H1 (cell line): ENCODE measurements around the gene RNF126. TPM values are rescaled to one million over a fixed set of nuclear protein-coding genes. Genes with fewer than 3 reads are reported as not detected.

Source experiments
- CTCF ChIA-PET: fragments of 300-600 bp; sonication (Branson Sonifier 250); formaldehyde crosslinking; loops from one replicate; lab custom pipeline; 2021; ENCODE audit not compliant: partially characterized antibody; lab: Charles Lee
- POLR2A ChIA-PET: fragments of 300-600 bp; sonication (Branson Sonifier 250); formaldehyde crosslinking; loops from one replicate; lab custom pipeline; 2021; ENCODE audit warnings: inconsistent platforms; ENCODE audit not compliant: partially characterized antibody; lab: Charles Lee
- DNase-seq, 2 experiments: peaks; one replicate each; pipeline versions ENCODE4 v3.0.0 to v3.0.0-alpha.2; 2010 to 2022; ENCODE audit warnings: low spot score in 2 of 2, low read depth in 1 of 2, mixed read lengths in 1 of 2
- FAIRE-seq: peaks from 2 replicates; lab custom pipeline; 2011; peaks lifted over from hg19 to GRCh38; lab: Jason Lieb, UNC
- H2AFZ ChIP-seq: 2 replicates; pipeline ENCODE4 v1.8.1; 2012; ENCODE audit warnings: low read length, inconsistent platforms
- H2AK5ac ChIP-seq: 2 replicates; pipeline ENCODE4 v1.6.1; 2013; ENCODE audit warnings: low read depth, low read length
- H2BK120ac ChIP-seq: replicated peaks from 2 replicates; pipeline ENCODE3; 2013; ENCODE audit warnings: low read depth, low read length, inconsistent platforms
- H2BK12ac ChIP-seq: 2 replicates; pipeline ENCODE4 v1.6.1; 2013; ENCODE audit warnings: low read depth, low read length
- H2BK15ac ChIP-seq: 2 replicates; pipeline ENCODE4 v1.6.1; 2013; ENCODE audit warnings: low read length
- H2BK20ac ChIP-seq: 2 replicates; pipeline ENCODE4 v1.6.1; 2013; ENCODE audit warnings: low read length
- H2BK5ac ChIP-seq: 2 replicates; pipeline ENCODE4 v1.6.1; 2013; ENCODE audit warnings: low read depth, low read length
- H3K14ac ChIP-seq: 2 replicates; pipeline ENCODE4 v1.6.1; 2013; ENCODE audit warnings: inconsistent platforms; ENCODE audit not compliant: insufficient read length
- H3K18ac ChIP-seq: 2 replicates; pipeline ENCODE4 v1.6.1; 2013; ENCODE audit warnings: low read length; ENCODE audit errors: extremely low read depth
- H3K23ac ChIP-seq: 2 replicates; pipeline ENCODE4 v1.6.1; 2013; ENCODE audit warnings: inconsistent platforms; ENCODE audit not compliant: insufficient read length
- H3K23me2 ChIP-seq: 2 replicates; pipeline ENCODE4 v1.6.1; 2013; ENCODE audit warnings: low read depth, low read length
- H3K27ac ChIP-seq: 2 replicates; pipeline ENCODE4 v1.6.1; 2011; ENCODE audit warnings: low read depth, low read length, inconsistent platforms
- H3K27me3 ChIP-seq, 4 experiments: replicated peaks in 1 of 4; 1 replicate in 1 of 4; 2 replicates in 3 of 4; pipeline versions ENCODE4 v1.6.1 to v1.8.1; 2011 to 2013; ENCODE audit warnings: low read length in 3 of 4, mild to moderate bottlenecking in 3 of 4, inconsistent platforms in 2 of 4, mixed read lengths in 2 of 4, moderate library complexity in 1 of 4; ENCODE audit not compliant: control insufficient read depth in 3 of 4, insufficient read depth in 3 of 4; ENCODE audit errors: extremely low read depth in 1 of 4
- H3K36me3 ChIP-seq, 4 experiments: 2 replicates each; pipeline versions ENCODE4 v1.6.1 to v1.8.1; 2011 to 2013; ENCODE audit warnings: mild to moderate bottlenecking in 4 of 4, low read length in 3 of 4, moderate library complexity in 2 of 4, control low read depth in 1 of 4, inconsistent platforms in 1 of 4; ENCODE audit not compliant: insufficient read depth in 4 of 4, control insufficient read depth in 2 of 4
- H3K4ac ChIP-seq: replicated peaks from 2 replicates; pipeline ENCODE3; 2013; ENCODE audit warnings: low read length, low read depth, mixed read lengths, inconsistent platforms; ENCODE audit not compliant: insufficient read length
- H3K4me1 ChIP-seq, 4 experiments: replicated peaks in 1 of 4; 1 replicate in 1 of 4; 2 replicates in 3 of 4; pipeline versions ENCODE4 v1.6.1 to v1.8.1; 2011 to 2013; ENCODE audit warnings: low read length in 3 of 4, inconsistent platforms in 2 of 4, mixed read lengths in 1 of 4; ENCODE audit not compliant: insufficient read depth in 4 of 4, control insufficient read depth in 3 of 4
- H3K4me2 ChIP-seq, 2 experiments: 2 replicates each; pipeline versions ENCODE4 v1.6.1 to v1.8.1; 2011 to 2013; ENCODE audit warnings: low read depth in 2 of 2, low read length in 2 of 2, control low read depth in 1 of 2, inconsistent platforms in 1 of 2, mild to moderate bottlenecking in 1 of 2; ENCODE audit not compliant: insufficient read depth in 1 of 2
- H3K4me3 ChIP-seq, 4 experiments: fragments of 200-600, 300-600 bp in 1 of 4; sonication (generic), shearing (Covaris generic), sonication (Bioruptor Twin) in 1 of 4; 2 replicates each; pipeline versions ENCODE4 v1.5.1 to v1.8.1; 2011 to 2016; ENCODE audit warnings: low read length in 4 of 4, low read depth in 3 of 4, control low read depth in 2 of 4, inconsistent platforms in 2 of 4, mild to moderate bottlenecking in 2 of 4, mixed read lengths in 1 of 4, moderate library complexity in 1 of 4; ENCODE audit not compliant: insufficient read depth in 2 of 4; ENCODE audit errors: extremely low read depth in 1 of 4
- H3K56ac ChIP-seq: replicated peaks from 2 replicates; pipeline ENCODE3; 2013; ENCODE audit warnings: low read depth, mild to moderate bottlenecking, mixed read lengths, low read length, inconsistent platforms; ENCODE audit not compliant: insufficient read length
- H3K79me1 ChIP-seq: 2 replicates; pipeline ENCODE4 v1.6.1; 2013; ENCODE audit warnings: low read depth, low read length, control low read depth
- H3K79me2 ChIP-seq, 2 experiments: 2 replicates each; pipeline versions ENCODE4 v1.6.1 to v1.8.1; 2012 to 2013; ENCODE audit warnings: low read length in 2 of 2, mild to moderate bottlenecking in 2 of 2, inconsistent platforms in 1 of 2; ENCODE audit not compliant: insufficient read depth in 2 of 2, control insufficient read depth in 1 of 2
- H3K9ac ChIP-seq, 4 experiments: replicated peaks in 1 of 4; 1 replicate in 1 of 4; 2 replicates in 3 of 4; pipeline versions ENCODE4 v1.6.1 to v1.8.1; 2011 to 2013; ENCODE audit warnings: low read depth in 3 of 4, low read length in 3 of 4, control low read depth in 2 of 4, mild to moderate bottlenecking in 2 of 4, moderate library complexity in 2 of 4, inconsistent platforms in 1 of 4; ENCODE audit errors: extremely low read depth in 1 of 4
- H3K9me3 ChIP-seq, 2 experiments: 2 replicates each; pipeline versions ENCODE4 v1.6.1 to v1.8.1; 2012 to 2013; ENCODE audit warnings: mild to moderate bottlenecking in 2 of 2, moderate library complexity in 2 of 2, control low read depth in 1 of 2, inconsistent platforms in 1 of 2, low read depth in 1 of 2, low read length in 1 of 2, mixed read lengths in 1 of 2; ENCODE audit not compliant: insufficient read depth in 2 of 2
- H4K20me1 ChIP-seq, 2 experiments: replicated peaks in 1 of 2; 2 replicates each; pipeline versions ENCODE3 to v1.8.1; 2011 to 2013; ENCODE audit warnings: inconsistent platforms in 2 of 2, low read length in 2 of 2, mild to moderate bottlenecking in 1 of 2; ENCODE audit not compliant: insufficient read depth in 2 of 2, control insufficient read depth in 1 of 2
- H4K5ac ChIP-seq: 2 replicates; pipeline ENCODE4 v1.6.1; 2013; ENCODE audit warnings: low read length, low read depth, mixed read lengths, inconsistent platforms; ENCODE audit not compliant: insufficient read length
- H4K8ac ChIP-seq: 2 replicates; pipeline ENCODE4 v1.8.0; 2013; ENCODE audit warnings: mild to moderate bottlenecking, moderate library complexity, low read length, inconsistent platforms; ENCODE audit not compliant: insufficient read depth; ENCODE audit errors: extremely low read depth
- H4K91ac ChIP-seq: replicated peaks from 2 replicates; pipeline ENCODE3; 2013; ENCODE audit warnings: low read length, mixed read lengths, inconsistent platforms; ENCODE audit not compliant: insufficient read length
- ASH2L ChIP-seq: fragments of 200-600, 300-600 bp; sonication (generic); IDR thresholded peaks from one replicate; pipeline ENCODE4 v1.7.1; 2017; ENCODE audit warnings: low read length
- BRCA1 ChIP-seq: IDR thresholded peaks from 2 replicates; pipeline ENCODE4 v1.6.1; 2012; ENCODE audit warnings: low read depth, low read length, improper control_type of control experiment
- CTBP2 ChIP-seq: IDR thresholded peaks from 2 replicates; pipeline ENCODE4 v1.7.0; 2011; ENCODE audit warnings: borderline replicate concordance, mild to moderate bottlenecking, moderate library complexity, mixed read lengths, low read length; ENCODE audit not compliant: insufficient read depth, insufficient read length
- EP300 ChIP-seq, 2 experiments: IDR thresholded peaks; 1 replicate in 1 of 2; 2 replicates in 1 of 2; pipeline ENCODE4 v1.6.1; 2011 to 2012; ENCODE audit warnings: low read depth in 2 of 2, low read length in 2 of 2, mild to moderate bottlenecking in 2 of 2, borderline replicate concordance in 1 of 2, inconsistent platforms in 1 of 2, moderate library complexity in 1 of 2
- KDM1A ChIP-seq: fragments of 200-600, 300-600 bp; sonication (generic); IDR thresholded peaks from 2 replicates; pipeline ENCODE4 v1.7.1; 2016; ENCODE audit warnings: mild to moderate bottlenecking, low read length, borderline replicate concordance
- POLR2AphosphoS5 ChIP-seq: IDR thresholded peaks from 2 replicates; pipeline ENCODE4 v1.6.1; 2011; ENCODE audit warnings: low read depth, low read length
- SIRT6 ChIP-seq: IDR thresholded peaks from one replicate; pipeline ENCODE4 v1.7.1; 2012; ENCODE audit warnings: low read length, inconsistent platforms
- WGBS, 2 experiments: shearing (Covaris generic) in 1 of 2; methylation state at CpG; one replicate each; pipeline versions ENCODE4 v1.1.6 to v1.1.7; 2013 to 2015; ENCODE audit warnings: low lambda C conversion rate in 2 of 2, mixed read lengths in 2 of 2, inconsistent platforms in 1 of 2, low coverage in 1 of 2, missing lambda C conversion rate in 1 of 2; ENCODE audit not compliant: insufficient replicate concordance in 2 of 2, insufficient coverage in 1 of 2, insufficient read length in 1 of 2; ENCODE audit errors: extremely low coverage in 1 of 2, missing lambda C conversion rate in 1 of 2; 5-methylcytosine and 5-hydroxymethylcytosine counted together
- polyA plus RNA-seq, 7 experiments: library from polyadenylated mRNA; depleted of rRNA in 3 of 7; stranded (reverse) in 5 of 7; unstranded in 2 of 7; fragments of >200 nt in 5 of 7; fragments of 200-250 nt in 2 of 7; gene quantifications; 1 replicate in 5 of 7; 2 replicates in 1 of 7; 4 replicates in 1 of 7; pipeline versions ENCODE4 v1.2.1 to v1.2.3, GENCODE V29; 2011 to 2013; ENCODE audit warnings: missing spikeins in 2 of 7, mixed read lengths in 2 of 7
- total RNA-seq: library from RNA; stranded (reverse); fragmentation: NEBNext Ultra II Directional; extraction: Animal tissue kit (Norgen Biotek cat#: 25700); gene quantifications from 2 replicates; pipeline ENCODE4 v1.2.1, GENCODE V29; 2021
- TF ChIP-seq, protein P1 (sequence below): IDR thresholded peaks from 2 replicates; pipeline ENCODE4 v1.6.1; 2012; ENCODE audit warnings: inconsistent platforms
- TF ChIP-seq, protein P2 (sequence below): IDR thresholded peaks from 2 replicates; pipeline ENCODE4 v1.6.1; 2012; ENCODE audit warnings: low read length, inconsistent platforms

The RNF126 gene
- total and polyA plus RNA-seq, 2 of the 8 experiments (the other 6 are each of a cell fraction or from before 2014, with no cell fraction given), result 21.8 to 68.0 TPM

GRCh38 chr19:633068-633785 is 29.8 kb downstream of the RNF126 start, which contains the start of gene POLRMT:
Gene POLRMT, minus strand, starts transcription at chr19:633537. Its CDS starts 25 bp downstream, at chr19:633512.
- Histone ChIP-seq H4K5ac (peak within 1 kb of the TSS; percentile 39), H3K14ac (no peak within 1 kb of the TSS), H3K23ac (no peak within 1 kb of the TSS), H4K20me1 (peaks cover 4 to 5% of the 10 kb centered on the region in 2 experiments), H4K8ac (peak within 1 kb of the TSS; percentile 84; the same call in 1 of the 2 replicates), H2AFZ (peak within 1 kb of the TSS; percentile 69; the same call in 1 of the 2 replicates), H3K4me2 (peak within 1 kb of the TSS; percentile 78 to 82), H4K91ac (peak within 1 kb of the TSS; percentile 65), H2BK15ac (no peak within 1 kb of the TSS), H2BK5ac (peak within 1 kb of the TSS; percentile 74; the same call in 1 of the 2 replicates), H3K56ac (peak within 1 kb of the TSS; percentile 69), H3K4ac (no peak within 1 kb of the TSS), H3K79me2 (peaks cover 0 to 18% of the 10 kb centered on the region in 2 experiments; a peak in 1 of 4 replicates), H3K4me1 (peaks cover 0 to 8% (median 3%) of the 10 kb centered on the region in 4 experiments; a peak in 4 of 7 replicates), H2BK12ac (no peak within 1 kb of the TSS), H3K27me3 (peaks cover 0 to 11% (median 2%) of the 10 kb centered on the region in 4 experiments; a peak in 3 of 7 replicates), H3K4me3 (peak within 1 kb of the TSS; percentile 88 to 99 (median 97)), H3K23me2 (peaks cover 8% of the 10 kb centered on the region), H2BK120ac (no peak within 1 kb of the TSS), H2AK5ac (no peak within 1 kb of the TSS; the same call in 1 of the 2 replicates), H3K36me3 (peaks cover 0 to 8% (median 2%) of the 10 kb centered on the region in 4 experiments; a peak in 5 of 8 replicates), H3K9me3 (no peaks in the 10 kb centered on the region), H3K18ac (peak within 1 kb of the TSS; percentile 83), H3K79me1 (peaks cover 9% of the 10 kb centered on the region), H2BK20ac (no peak within 1 kb of the TSS), H3K27ac (peak within 1 kb of the TSS; percentile 62), H3K9ac (peak within 1 kb of the TSS; percentile 67 to 90 (median 82))
- DNase-seq (peak; percentile 93 to 95), FAIRE-seq (peak; percentile 60)
- WGBS, 2 experiments, result 1% methylated on average over 55 of the region's 67 CpGs; no CpG with 5 or more reads in 1 of the 2 experiments
- ChIA-PET CTCF (interaction anchor here (1.0 to 1.4 kb wide), 3 partner anchors 12 to 74 kb away, joined by 3 to 4 read pairs (median 3); no protein-coding TSS in a partner anchor), POLR2A (interaction anchor here (0.7 to 3.2 kb wide), 10 partner anchors 8 to 178 kb away, joined by 3 to 11 read pairs (median 4); partner anchors contain the start of gene BSG)
- TF ChIP-seq POLR2AphosphoS5 (no peak), CTBP2 (no peak), SIRT6 (no peak), KDM1A (no peak), BRCA1 (no peak), EP300 (IDR thresholded peaks at IDR 0.05; ENCODE audit: borderline replicate concordance in 1 of 2, low read depth in 2 of 2, low read length in 2 of 2) (no peak), ASH2L (peak; percentile 62)
- TF ChIP-seq, protein P1, sequence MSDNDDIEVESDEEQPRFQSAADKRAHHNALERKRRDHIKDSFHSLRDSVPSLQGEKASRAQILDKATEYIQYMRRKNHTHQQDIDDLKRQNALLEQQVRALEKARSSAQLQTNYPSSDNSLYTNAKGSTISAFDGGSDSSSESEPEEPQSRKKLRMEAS, result peak; percentile 71
- TF ChIP-seq, protein P2, sequence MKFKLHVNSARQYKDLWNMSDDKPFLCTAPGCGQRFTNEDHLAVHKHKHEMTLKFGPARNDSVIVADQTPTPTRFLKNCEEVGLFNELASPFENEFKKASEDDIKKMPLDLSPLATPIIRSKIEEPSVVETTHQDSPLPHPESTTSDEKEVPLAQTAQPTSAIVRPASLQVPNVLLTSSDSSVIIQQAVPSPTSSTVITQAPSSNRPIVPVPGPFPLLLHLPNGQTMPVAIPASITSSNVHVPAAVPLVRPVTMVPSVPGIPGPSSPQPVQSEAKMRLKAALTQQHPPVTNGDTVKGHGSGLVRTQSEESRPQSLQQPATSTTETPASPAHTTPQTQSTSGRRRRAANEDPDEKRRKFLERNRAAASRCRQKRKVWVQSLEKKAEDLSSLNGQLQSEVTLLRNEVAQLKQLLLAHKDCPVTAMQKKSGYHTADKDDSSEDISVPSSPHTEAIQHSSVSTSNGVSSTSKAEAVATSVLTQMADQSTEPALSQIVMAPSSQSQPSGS, result no peak
